T follicular helper cell (primary cell): ENCODE data around the gene CAV2.

Experiments used
- DNase-seq: peaks from one replicate; pipeline ENCODE4 v3.0.0-alpha.2; 2020; ENCODE audit warnings: low read depth

The CAV2 gene

DNA sequence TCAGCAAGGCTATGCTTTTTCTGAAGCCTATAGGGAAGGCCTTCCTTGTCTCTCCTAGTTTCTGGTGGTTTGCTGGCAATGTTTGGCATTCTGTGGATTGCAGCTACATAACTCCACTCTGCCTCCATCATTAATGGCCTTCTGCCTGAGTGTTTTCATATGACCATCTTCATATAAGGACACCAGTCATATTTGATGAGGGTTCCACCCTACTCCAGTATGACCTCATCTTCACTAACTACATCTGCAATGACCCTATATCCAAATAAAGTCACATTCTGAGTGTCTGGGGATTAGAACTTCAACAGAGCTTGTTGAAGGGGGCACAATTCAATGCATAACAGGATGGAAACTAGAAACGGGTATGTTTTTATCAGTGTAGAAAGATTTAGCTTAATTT, 47.4 kb downstream of the CAV2 start:
- DNase-seq, result no peak

DNA sequence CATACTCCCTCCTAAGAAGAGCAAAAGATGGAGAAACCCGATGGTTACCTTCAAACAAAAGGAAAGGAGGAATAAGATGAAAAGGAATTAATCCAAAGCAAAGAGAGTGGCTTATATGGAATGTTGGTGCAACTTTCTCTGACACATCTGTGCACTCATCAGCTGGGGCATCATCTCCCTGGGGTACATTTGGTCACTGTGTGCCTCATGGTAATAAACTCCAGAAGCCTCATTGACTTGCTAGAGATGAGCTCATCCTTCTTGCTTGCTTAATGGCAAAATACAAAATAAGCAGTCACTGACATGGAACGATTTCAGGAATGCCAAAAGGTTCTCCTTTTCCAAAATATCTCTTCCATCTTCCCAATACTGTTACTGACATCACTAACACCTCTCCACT, 47.8 kb downstream of the CAV2 start:
- DNase-seq, result no peak

DNA sequence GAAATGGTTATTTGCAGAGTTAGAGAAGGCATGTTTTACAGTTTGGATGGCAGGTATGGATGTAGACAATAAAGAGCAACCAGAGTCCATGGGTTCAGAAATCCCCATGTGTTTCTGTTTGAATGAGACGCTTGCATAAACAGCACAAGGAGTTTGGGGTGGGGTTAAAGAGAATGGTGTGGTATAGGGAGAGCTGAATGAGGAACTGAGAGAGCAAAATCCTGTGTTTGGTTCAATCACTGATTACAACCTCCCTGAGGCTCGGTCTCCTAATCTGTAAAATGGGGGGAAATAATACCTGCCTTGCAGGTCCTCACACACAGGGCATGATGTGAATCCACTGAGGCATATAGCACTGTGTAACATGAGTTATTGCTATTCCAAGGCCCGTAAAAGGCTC, 49.0 kb downstream of the CAV2 start:
- no peak for DNase-seq

DNA sequence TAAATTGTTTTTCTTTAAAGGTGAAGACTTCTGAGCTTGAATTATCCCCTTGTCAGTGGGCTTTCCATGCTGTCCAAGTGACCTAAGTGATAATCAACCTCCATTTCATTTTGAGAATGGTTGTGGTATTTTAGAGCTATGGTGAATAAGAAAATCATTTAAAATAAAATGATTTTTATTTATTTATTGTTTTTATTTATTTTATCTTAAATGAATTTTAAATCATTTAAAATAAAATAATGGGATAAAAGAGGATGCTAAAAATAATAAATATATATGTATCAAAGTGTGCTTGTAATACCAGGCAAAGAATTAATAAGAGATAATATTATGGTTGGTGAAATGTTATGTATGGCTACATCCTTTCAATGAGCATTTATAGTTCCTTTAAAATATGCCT, 49.8 kb downstream of the CAV2 start:
- no peak for DNase-seq

DNA sequence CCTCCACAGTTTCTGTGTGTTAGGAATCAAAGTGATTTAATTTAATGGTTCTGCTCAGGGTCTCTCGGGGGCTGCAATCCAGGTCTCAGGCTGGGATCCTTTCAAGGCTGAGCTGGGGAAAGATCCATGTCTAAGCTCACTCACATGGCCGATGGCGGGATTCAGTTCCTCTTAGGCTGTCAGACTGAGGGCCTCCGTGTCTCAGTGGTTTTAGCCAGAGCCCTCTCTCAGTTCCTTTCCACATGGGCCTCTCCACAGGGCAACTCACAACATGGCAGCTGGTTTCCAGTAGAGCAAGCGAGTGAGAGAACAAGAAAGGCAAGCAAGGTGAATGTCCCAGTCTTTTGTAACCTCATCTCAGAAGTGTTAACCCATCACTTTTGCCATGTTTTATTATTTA, 52.2 kb downstream of the CAV2 start:
- DNase-seq, result no peak

DNA sequence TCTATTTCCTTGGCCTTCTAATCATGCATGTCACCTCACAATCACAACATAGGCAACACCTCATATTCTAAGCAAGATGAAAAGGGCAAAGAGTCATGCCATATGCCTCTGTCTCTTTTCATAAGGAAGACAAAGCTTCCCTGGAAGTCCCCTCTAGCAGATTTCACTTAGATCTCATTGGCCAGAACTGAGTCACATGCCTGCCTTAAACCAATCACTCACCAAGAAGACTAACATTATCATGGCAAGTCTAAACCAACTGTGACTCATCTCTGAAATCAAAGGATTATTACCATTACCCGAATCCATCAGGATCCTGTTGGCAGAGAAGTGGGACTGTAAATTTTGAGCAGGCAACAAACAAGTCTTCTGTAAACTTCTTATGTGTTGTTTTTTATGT, 53.1 kb downstream of the CAV2 start:
- DNase-seq, result no peak

DNA sequence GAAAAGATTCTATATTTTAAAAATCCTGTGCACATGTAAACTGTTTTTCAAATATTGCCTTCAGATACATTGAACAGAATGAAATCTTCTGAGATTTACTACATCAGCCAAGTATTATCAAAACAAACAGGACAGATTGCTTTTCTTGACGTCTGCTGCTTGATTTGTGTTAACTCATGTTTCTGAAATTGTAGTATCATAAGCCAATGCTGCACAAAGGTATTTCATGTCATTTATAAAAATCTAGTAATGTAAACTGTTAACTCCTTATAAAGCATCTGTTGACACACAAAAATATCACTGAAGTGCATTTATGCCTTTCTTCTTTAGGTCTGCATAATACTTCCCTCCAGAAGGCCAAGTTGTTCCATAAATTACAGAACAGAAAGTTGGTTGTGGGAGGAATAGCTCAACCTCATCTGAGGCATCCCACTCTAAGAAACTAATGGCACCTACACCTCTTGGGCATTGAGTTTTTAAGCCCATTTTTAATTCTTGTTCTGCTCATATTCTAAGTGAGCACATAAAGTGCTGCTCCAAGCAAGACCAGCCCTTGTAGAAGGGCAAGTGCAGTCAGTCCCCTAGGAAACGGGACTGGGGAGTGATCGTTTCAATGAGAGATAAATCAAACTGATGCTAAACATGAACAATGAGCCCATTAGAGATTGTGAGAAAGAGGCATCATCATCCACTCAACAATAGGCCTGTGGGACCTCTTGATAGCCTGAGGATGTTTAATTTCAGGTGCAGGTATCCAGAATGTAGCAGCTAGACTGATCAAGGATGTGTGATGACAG, 53.8 kb downstream of the CAV2 start:
- DNase-seq, result no peak

DNA sequence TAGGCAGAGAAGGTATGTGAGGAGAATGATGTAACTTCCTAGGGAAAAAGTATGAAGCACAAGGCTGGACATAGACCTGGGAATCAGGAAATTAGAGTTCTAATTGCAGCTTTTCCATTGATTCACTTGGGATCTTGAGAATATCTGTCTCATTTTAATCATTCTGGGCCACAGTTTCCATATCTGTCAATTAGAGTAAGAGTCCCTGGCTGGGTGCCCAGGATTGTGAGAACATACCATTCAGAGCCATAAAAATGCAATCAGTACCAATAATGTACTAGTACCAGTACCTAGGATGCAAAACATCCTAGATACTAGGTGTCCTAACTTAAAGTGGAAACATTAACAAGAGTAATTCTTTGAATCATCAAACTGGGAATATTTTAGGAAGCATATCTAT, 54.9 kb downstream of the CAV2 start:
- no peak for DNase-seq

DNA sequence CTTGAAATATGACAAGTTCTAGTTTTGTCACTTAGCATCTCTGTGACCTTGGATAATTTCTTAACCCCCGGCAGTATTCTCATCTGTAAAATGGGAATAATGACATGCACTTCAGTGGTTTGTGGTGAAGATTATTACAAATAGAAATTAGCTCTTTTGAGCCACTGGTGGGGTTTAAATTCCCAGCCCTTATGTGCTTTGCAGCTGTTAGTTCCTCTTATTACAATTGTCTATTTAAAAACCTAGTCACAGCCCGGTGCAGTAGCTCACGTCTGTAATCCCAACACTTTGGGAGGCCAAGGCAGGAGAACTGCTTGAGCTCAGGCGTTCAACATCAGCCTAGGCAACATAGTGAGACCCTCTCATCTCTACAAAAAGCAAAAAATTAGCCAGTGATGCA, 55.4 kb downstream of the CAV2 start:
- DNase-seq, result no peak

DNA sequence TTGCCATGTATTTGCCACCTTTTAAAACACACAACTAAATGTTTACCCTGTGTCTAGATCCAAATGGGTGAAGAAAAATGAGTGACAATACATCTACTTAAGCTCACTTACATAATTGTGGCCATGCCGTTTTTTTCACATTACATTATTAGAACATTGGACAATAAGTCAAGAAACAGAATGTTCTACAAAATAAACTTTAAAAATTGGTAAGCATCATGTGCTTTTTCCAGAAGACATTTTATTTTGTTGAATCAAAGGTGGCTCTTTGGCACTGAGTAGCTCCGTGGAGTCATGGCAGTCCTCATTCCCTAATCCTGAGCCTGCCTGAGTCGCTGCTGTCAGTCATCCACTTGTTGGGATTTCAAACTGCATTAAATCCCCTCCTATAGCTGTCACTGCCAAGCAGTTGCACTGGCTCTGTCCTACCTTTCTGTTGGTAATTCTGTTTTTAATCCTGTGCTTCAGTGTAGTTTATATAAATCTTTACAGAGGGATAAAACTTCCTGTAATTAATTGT, 57.6 kb downstream of the CAV2 start:
- DNase-seq, result no peak

DNA sequence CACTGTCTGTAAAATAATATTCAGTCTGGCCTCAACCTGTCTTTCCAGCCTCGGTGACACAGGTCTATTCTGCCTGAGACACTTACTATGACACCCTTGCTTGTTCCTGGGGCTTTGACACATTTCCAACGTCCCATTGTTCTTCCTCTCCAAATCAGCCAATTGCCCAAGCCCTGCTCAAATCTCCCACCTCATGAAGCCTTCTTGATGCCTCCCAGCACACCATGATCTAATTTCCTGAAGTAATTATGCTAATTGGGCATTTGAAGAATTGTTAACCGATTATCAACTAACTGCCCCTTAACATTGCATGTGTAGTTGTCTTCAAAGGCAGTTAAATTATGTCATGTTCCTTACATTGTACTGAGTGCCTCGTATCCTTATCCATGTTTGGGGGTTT, 58.4 kb downstream of the CAV2 start:
- DNase-seq, result no peak
